HFFc6 (cell line): ENCODE measurements around the gene NKD1. TPM values are rescaled to one million over a fixed set of nuclear protein-coding genes. Genes with fewer than 3 reads are reported as not detected.

Experiments
- DNase-seq: peaks from one replicate; pipeline ENCODE4 v3.0.0-alpha.2; 2018
- H3K27ac Mint-ChIP-seq: 2 replicates; pipeline ENCODE4 v1.8.0; 2020; ENCODE audit warnings: mild to moderate bottlenecking, mixed read lengths
- H3K27me3 Mint-ChIP-seq: 2 replicates; pipeline ENCODE4 v1.8.0; 2021; ENCODE audit warnings: mild to moderate bottlenecking, moderate library complexity, mixed read lengths; ENCODE audit not compliant: insufficient read depth
- H3K36me3 Mint-ChIP-seq: 2 replicates; pipeline ENCODE4 v1.8.0; 2021; ENCODE audit warnings: low read depth, mixed read lengths
- H3K4me1 Mint-ChIP-seq: 2 replicates; pipeline ENCODE4 v1.8.0; 2020; ENCODE audit warnings: low read depth, mixed read lengths
- H3K4me3 Mint-ChIP-seq: 2 replicates; pipeline ENCODE4 v1.8.0; 2020; ENCODE audit warnings: mild to moderate bottlenecking, moderate library complexity, mixed read lengths
- H3K9me3 Mint-ChIP-seq: 2 replicates; pipeline ENCODE4 v1.8.0; 2020; ENCODE audit warnings: mild to moderate bottlenecking, mixed read lengths
- CTCF ChIP-seq: fragments of 200-600 bp; sonication (generic); IDR thresholded peaks from 2 replicates; pipeline ENCODE4 v1.5.0; 2021; ENCODE audit warnings: antibody characterized with exemption, mild to moderate bottlenecking
- total RNA-seq, 6 experiments: library from RNA; stranded (reverse); fragmentation: NEBNext Ultra II Directional; extraction: Animal tissue kit (Norgen Biotek cat#: 25700); gene quantifications; 2 replicates in 1 of 6; 3 replicates in 5 of 6; pipeline ENCODE4 v1.2.3, GENCODE V29; 2021

The NKD1 gene
- total RNA-seq, 6 experiments from 2014 or later = not detected

GRCh38 chr16:50570354-50570753 is 22.2 kb downstream of the NKD1 start:
- Mint-ChIP-seq H3K4me1 (no peaks in the 10 kb centered on the region), H3K27me3 (peaks cover 52% of the 10 kb centered on the region), H3K36me3 (no peaks in the 10 kb centered on the region), H3K27ac (no peak overlapping the region), H3K4me3 (no peak overlapping the region), H3K9me3 (no peaks in the 10 kb centered on the region)
- no peak for DNase-seq
- TF ChIP-seq CTCF = no peak

- DNase-seq = no peak
- Mint-ChIP-seq H3K9me3 (no peaks in the 10 kb centered on the region), H3K4me3 (no peak overlapping the region), H3K27me3 (peaks cover 47% of the 10 kb centered on the region), H3K36me3 (no peaks in the 10 kb centered on the region), H3K4me1 (no peaks in the 10 kb centered on the region), H3K27ac (no peak overlapping the region)
- TF ChIP-seq CTCF = no peak
Measured at GRCh38 chr16:50570808-50571598, 22.8 kb downstream of the NKD1 start.

- no peaks in the 10 kb centered on the region for H3K9me3 Mint-ChIP-seq
- no peak for DNase-seq
Measured at GRCh38 chr16:50571786-50572185, 23.6 kb downstream of the NKD1 start.

GRCh38 chr16:50572700-50573099 is 24.5 kb downstream of the NKD1 start:
- Mint-ChIP-seq H3K27ac (no peak overlapping the region), H3K4me1 (no peaks in the 10 kb centered on the region), H3K36me3 (no peaks in the 10 kb centered on the region), H3K4me3 (no peak overlapping the region), H3K27me3 (peaks cover 38% of the 10 kb centered on the region), H3K9me3 (no peaks in the 10 kb centered on the region)
- no peak for DNase-seq
- no peak for TF ChIP-seq CTCF

More at GRCh38 chr16:50571786-50572185, 23.6 kb downstream of the NKD1 start:
- no peaks in the 10 kb centered on the region for H3K4me1 Mint-ChIP-seq
- H3K36me3 Mint-ChIP-seq = no peaks in the 10 kb centered on the region
- no peak overlapping the region for H3K27ac Mint-ChIP-seq
- no peak overlapping the region for H3K4me3 Mint-ChIP-seq
- no peak for TF ChIP-seq CTCF
- H3K27me3 Mint-ChIP-seq = peaks cover 43% of the 10 kb centered on the region

- Mint-ChIP-seq H3K36me3 (no peaks in the 10 kb centered on the region), H3K4me1 (no peaks in the 10 kb centered on the region), H3K27ac (no peak overlapping the region), H3K9me3 (no peaks in the 10 kb centered on the region), H3K27me3 (peaks cover 35% of the 10 kb centered on the region), H3K4me3 (no peak overlapping the region)
- no peak for DNase-seq
- TF ChIP-seq CTCF = no peak
Measured at GRCh38 chr16:50573279-50573678, 25.1 kb downstream of the NKD1 start.
